Measurements from ENCODE around the gene COPS4.

GRCh38 chr4:83022724-83023450, 12.1 kb upstream of the COPS4 start:
- no peak for TF ChIP-seq CTCF (IDR thresholded peaks at IDR 0.05)
- TF ChIP-seq ZFX (IDR thresholded peaks at IDR 0.05; ENCODE audit: borderline replicate concordance), result no peak
